Breast epithelium (tissue), 3 donors: ENCODE results near the gene C3orf49.

Experiments
- CTCF ChIP-seq, 3 donors: fragments of 450-650 bp; IDR thresholded peaks; one replicate each; pipeline ENCODE4 v1.5.1; 2016 to 2017; ENCODE audit warnings: antibody characterized with exemption in 3 of 3, mild to moderate bottlenecking in 3 of 3, moderate library complexity in 3 of 3
- POLR2A ChIP-seq: fragments of 450-650 bp; IDR thresholded peaks from one replicate; pipeline ENCODE4 v1.6.1; 2016; ENCODE audit warnings: antibody characterized with exemption, mild to moderate bottlenecking, moderate library complexity
- POLR2AphosphoS5 ChIP-seq, 3 donors: sonication (generic); formaldehyde crosslinking; IDR thresholded peaks; one replicate each; pipeline ENCODE4 v1.6.1; 2017; ENCODE audit warnings: antibody characterized with exemption in 3 of 3

GRCh38 chr3:63791974-63792373 is 27.1 kb upstream of the C3orf49 start:
- peak in 2 of 3 donors; percentile 19 to 35 for TF ChIP-seq CTCF (IDR thresholded peaks at IDR 0.05)
- no peak for TF ChIP-seq POLR2A
- no peak for TF ChIP-seq POLR2AphosphoS5 (IDR thresholded peaks at IDR 0.05)
